ENCODE measurements around the gene AKAP9. TPM values are rescaled to one million over a fixed set of nuclear protein-coding genes. Genes with fewer than 3 reads are reported as not detected.

Gene AKAP9
- total and polyA plus RNA-seq, 9 of the 15 experiments (the other 6 are each of a cell fraction or from before 2014, with no cell fraction given): 25.5 to 80.9 (median 46.3) TPM

DNA sequence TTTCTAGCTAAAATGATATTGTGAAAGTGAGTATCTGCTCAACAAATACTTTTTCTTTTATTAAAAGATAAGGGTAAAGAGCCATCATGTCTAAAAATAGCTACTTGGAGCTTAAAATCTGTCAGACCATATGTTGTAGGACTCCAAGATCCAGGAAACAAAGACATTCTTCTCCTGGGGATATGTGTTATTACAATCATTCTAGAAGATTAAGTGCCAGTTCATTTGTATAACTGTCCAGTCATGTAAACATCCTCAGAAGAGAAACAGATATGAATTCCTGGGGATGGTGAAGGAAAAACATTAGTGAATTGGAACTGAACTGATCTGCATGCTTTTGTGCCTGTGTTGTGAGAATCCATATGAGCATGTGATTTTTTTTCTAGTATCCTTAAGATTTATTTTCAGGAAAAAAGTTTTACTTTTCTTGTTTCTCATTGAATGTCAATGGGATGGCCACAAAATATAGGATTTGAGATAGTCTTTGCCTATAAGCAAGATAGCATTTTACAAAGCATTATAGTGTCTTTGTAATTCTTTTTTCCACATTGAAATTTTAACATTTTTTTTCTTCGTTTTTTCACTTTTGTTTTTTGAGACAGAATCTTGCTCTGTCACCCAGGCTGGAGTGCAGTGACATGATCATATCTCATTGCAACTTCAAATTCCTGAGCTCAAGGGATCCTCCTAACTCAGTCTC lies 45.7 kb upstream of the AKAP9 start (continued):
- TF ChIP-seq CHD7 (IDR thresholded peaks at IDR 0.05; ENCODE audit: low read depth, low read length) (no peak), KHSRP (IDR thresholded peaks at IDR 0.05) (no peak), POLR2G (IDR thresholded peaks at IDR 0.05; ENCODE audit: low read depth, low read length) (no peak), ETV1 (tag; conservative IDR thresholded peaks at IDR 0.05; ENCODE audit: low read depth) (no peak; the same call in 1 of the 2 replicates), ZC3H8 (IDR thresholded peaks at IDR 0.05) (no peak), POLR3A (IDR thresholded peaks at IDR 0.05; ENCODE audit: borderline replicate concordance, extremely low read depth, insufficient read depth, insufficient read length) (no peak), ZNF77 (CRISPR knock-in tag; IDR thresholded peaks at IDR 0.05) (no peak), SMARCB1 (IDR thresholded peaks at IDR 0.05; ENCODE audit: insufficient read length, low read depth) (no peak), NFIC (IDR thresholded peaks at IDR 0.05) (peak; percentile 27; the same call in 1 of the 2 replicates), NR0B1 (IDR thresholded peaks at IDR 0.05; ENCODE audit: partially characterized antibody) (no peak), ZNF75A (CRISPR knock-in tag; IDR thresholded peaks at IDR 0.05) (no peak), KDM1A (IDR thresholded peaks at IDR 0.05) (peak; percentile 67 to 71; a peak in 3 of 4 replicates), EP300 (IDR thresholded peaks at IDR 0.05; ENCODE audit: low read length) (peak; percentile 52; the same call in 1 of the 2 replicates), RBM25 (IDR thresholded peaks at IDR 0.05; ENCODE audit: low read depth, low read length, severe bottlenecking) (no peak)
